Muscle layer of colon (tissue), 2 donors: ENCODE results near the gene AGAP1.
A peak's percentile ranks its signal among the peaks of the same experiment; 100 is the strongest.

Source experiments
- H3K27ac ChIP-seq: one replicate; pipeline ENCODE4 v1.7.0; 2013; ENCODE audit warnings: low read depth, mild to moderate bottlenecking, low read length, moderate library complexity
- H3K27me3 ChIP-seq, 2 donors: one replicate each; pipeline ENCODE4 v1.7.0; 2013; ENCODE audit warnings: low read length in 2 of 2, mild to moderate bottlenecking in 2 of 2; ENCODE audit not compliant: insufficient read depth in 2 of 2, control insufficient read depth in 1 of 2
- H3K36me3 ChIP-seq: one replicate; pipeline ENCODE4 v1.7.0; 2013; ENCODE audit warnings: mild to moderate bottlenecking, low read length; ENCODE audit not compliant: insufficient read depth
- H3K4me1 ChIP-seq: one replicate; pipeline ENCODE4 v1.7.0; 2013; ENCODE audit warnings: mild to moderate bottlenecking, low read length; ENCODE audit not compliant: insufficient read depth
- H3K4me3 ChIP-seq, 2 donors: one replicate each; pipeline ENCODE4 v1.7.0; 2013; ENCODE audit warnings: low read length in 2 of 2, low read depth in 1 of 2, mild to moderate bottlenecking in 1 of 2, moderate library complexity in 1 of 2
- H3K9ac ChIP-seq: one replicate; pipeline ENCODE4 v1.7.0; 2013; ENCODE audit warnings: low read length
- H3K9me3 ChIP-seq: one replicate; pipeline ENCODE4 v1.7.0; 2013; ENCODE audit warnings: mild to moderate bottlenecking, low read length
- donor health status: abdominal sarcoma.
- donor health status: Adenocarcinoma of cecum.

The AGAP1 gene

GRCh38 chr2:235721625-235722024 is 227.8 kb downstream of the AGAP1 start:
- H3K36me3 ChIP-seq, result no peaks in the 10 kb centered on the region
- H3K9ac ChIP-seq, result no peak overlapping the region
- H3K4me3 ChIP-seq, result no peak overlapping the region
- H3K27me3 ChIP-seq, result no peaks in the 10 kb centered on the region
- H3K4me1 ChIP-seq, result peaks cover 48% of the 10 kb centered on the region
- no peaks in the 10 kb centered on the region for H3K9me3 ChIP-seq
- no peak overlapping the region for H3K27ac ChIP-seq

- no peaks in the 10 kb centered on the region for H3K36me3 ChIP-seq
- H3K4me3 ChIP-seq, result no peak overlapping the region
- peaks cover 40% of the 10 kb centered on the region for H3K4me1 ChIP-seq
- H3K27me3 ChIP-seq, result no peaks in the 10 kb centered on the region
- H3K27ac ChIP-seq, result no peak overlapping the region
- no peaks in the 10 kb centered on the region for H3K9me3 ChIP-seq
- H3K9ac ChIP-seq, result no peak overlapping the region
These were observed 229.0 kb downstream of the AGAP1 start for GRCh38 chr2:235722869-235723268.

GRCh38 chr2:235723371-235723770 is 229.5 kb downstream of the AGAP1 start:
- no peaks in the 10 kb centered on the region for H3K27me3 ChIP-seq
- peaks cover 40% of the 10 kb centered on the region for H3K4me1 ChIP-seq
- H3K9me3 ChIP-seq, result no peaks in the 10 kb centered on the region
- H3K27ac ChIP-seq, result peak overlapping the region; percentile 68
- H3K36me3 ChIP-seq, result no peaks in the 10 kb centered on the region
- H3K4me3 ChIP-seq, result no peak overlapping the region
- H3K9ac ChIP-seq, result no peak overlapping the region

- H3K4me3 ChIP-seq, result peak overlapping the region in 1 of 2 donors; percentile 36
- H3K9me3 ChIP-seq, result no peaks in the 10 kb centered on the region
- H3K9ac ChIP-seq, result peak overlapping the region; percentile 7
- H3K4me1 ChIP-seq, result peaks cover 44% of the 10 kb centered on the region
- H3K36me3 ChIP-seq, result no peaks in the 10 kb centered on the region
- H3K27me3 ChIP-seq, result no peaks in the 10 kb centered on the region
- H3K27ac ChIP-seq, result peak overlapping the region; percentile 68
These were observed 230.1 kb downstream of the AGAP1 start for GRCh38 chr2:235723811-235724465.

- H3K36me3 ChIP-seq, result no peaks in the 10 kb centered on the region
- peak overlapping the region; percentile 68 for H3K27ac ChIP-seq
- no peaks in the 10 kb centered on the region for H3K9me3 ChIP-seq
- peaks cover 49% of the 10 kb centered on the region for H3K4me1 ChIP-seq
- peak overlapping the region in 1 of 2 donors; percentile 36 for H3K4me3 ChIP-seq
- H3K27me3 ChIP-seq, result no peaks in the 10 kb centered on the region
- peak overlapping the region; percentile 7 for H3K9ac ChIP-seq
These were observed 231.2 kb downstream of the AGAP1 start for GRCh38 chr2:235725016-235725489.

- Histone ChIP-seq H3K36me3 (no peaks in the 10 kb centered on the region), H3K27me3 (no peaks in the 10 kb centered on the region), H3K4me3 (no peak overlapping the region), H3K9ac (no peak overlapping the region), H3K27ac (peak overlapping the region; percentile 6), H3K4me1 (peaks cover 49% of the 10 kb centered on the region), H3K9me3 (no peaks in the 10 kb centered on the region)
These were observed 232.0 kb downstream of the AGAP1 start for GRCh38 chr2:235725841-235726240.

GRCh38 chr2:235726554-235726953 is 232.7 kb downstream of the AGAP1 start:
- no peaks in the 10 kb centered on the region for H3K27me3 ChIP-seq
- H3K4me1 ChIP-seq, result peaks cover 49% of the 10 kb centered on the region
- no peaks in the 10 kb centered on the region for H3K9me3 ChIP-seq
- no peak overlapping the region for H3K9ac ChIP-seq
- H3K36me3 ChIP-seq, result no peaks in the 10 kb centered on the region
- H3K27ac ChIP-seq, result peak overlapping the region; percentile 6
- H3K4me3 ChIP-seq, result no peak overlapping the region

- H3K9me3 ChIP-seq, result no peaks in the 10 kb centered on the region
- H3K4me1 ChIP-seq, result peaks cover 49% of the 10 kb centered on the region
- no peak overlapping the region for H3K9ac ChIP-seq
- no peak overlapping the region for H3K4me3 ChIP-seq
- H3K27me3 ChIP-seq, result no peaks in the 10 kb centered on the region
- H3K27ac ChIP-seq, result no peak overlapping the region
- H3K36me3 ChIP-seq, result no peaks in the 10 kb centered on the region
These were observed 233.3 kb downstream of the AGAP1 start for GRCh38 chr2:235727174-235727573.

GRCh38 chr2:235727891-235728799 is 234.3 kb downstream of the AGAP1 start:
- Histone ChIP-seq H3K9me3 (no peaks in the 10 kb centered on the region), H3K27ac (no peak overlapping the region), H3K36me3 (no peaks in the 10 kb centered on the region), H3K27me3 (no peaks in the 10 kb centered on the region), H3K9ac (no peak overlapping the region), H3K4me1 (peaks cover 47% of the 10 kb centered on the region), H3K4me3 (no peak overlapping the region)

GRCh38 chr2:235728800-235729556 is 235.1 kb downstream of the AGAP1 start:
- no peak overlapping the region for H3K27ac ChIP-seq
- H3K9me3 ChIP-seq, result no peaks in the 10 kb centered on the region
- no peaks in the 10 kb centered on the region for H3K36me3 ChIP-seq
- peaks cover 45% of the 10 kb centered on the region for H3K4me1 ChIP-seq
- no peak overlapping the region for H3K4me3 ChIP-seq
- H3K27me3 ChIP-seq, result no peaks in the 10 kb centered on the region
- H3K9ac ChIP-seq, result no peak overlapping the region

GRCh38 chr2:235729557-235729947 is 235.7 kb downstream of the AGAP1 start:
- Histone ChIP-seq H3K4me3 (no peak overlapping the region), H3K27ac (no peak overlapping the region), H3K9ac (no peak overlapping the region), H3K9me3 (no peaks in the 10 kb centered on the region), H3K27me3 (no peaks in the 10 kb centered on the region), H3K36me3 (no peaks in the 10 kb centered on the region), H3K4me1 (peaks cover 40% of the 10 kb centered on the region)
